ENCODE results near the gene MPHOSPH6. TPM values are rescaled to one million over a fixed set of nuclear protein-coding genes. Genes with fewer than 3 reads are reported as not detected.
"Not testable (repeated sequence)": the region's sequence is repeated elsewhere in the genome, so short reads cannot be mapped to it uniquely, and the experiment has no call there.

The MPHOSPH6 gene
- total RNA-seq (2014; rRNA removed; shearing (Covaris generic)), result 55.4 and 69.9 TPM in 2 replicates

GRCh38 chr16:82169861-82170845 lies at the start of gene MPHOSPH6:
MPHOSPH6 (minus strand) TSS chr16:82170224; CDS start chr16:82170175, 49 bp downstream.
- peaks cover 22% of the 10 kb centered on the region for H3K27me3 ChIP-seq (replicated peaks)
- peak; percentile 88 to 93 for DNase-seq (ENCODE audit: low read depth in 1 of 2, low spot score in 2 of 2)
- peaks cover 33% of the 10 kb centered on the region for H3K36me3 ChIP-seq
- peak within 1 kb of the TSS; percentile 62 for H3K27ac ChIP-seq
- peak within 1 kb of the TSS; percentile 71 for H3K4me3 ChIP-seq
- peaks cover 11% of the 10 kb centered on the region for H3K4me1 ChIP-seq (replicated peaks)
- H3K9me3 ChIP-seq (replicated peaks), result peaks cover 3% of the 10 kb centered on the region; the same call in 1 of the 2 replicates

GRCh38 chr16:82219298-82219697 lies 49.3 kb upstream of the MPHOSPH6 start:
- no peak for DNase-seq (ENCODE audit: low read depth in 1 of 2, low spot score in 2 of 2)
- Histone ChIP-seq H3K27ac (no peak overlapping the region), H3K9me3 (replicated peaks) (no peaks in the 10 kb centered on the region), H3K27me3 (replicated peaks) (peaks cover 3% of the 10 kb centered on the region; the same call in 1 of the 2 replicates), H3K36me3 (no peaks in the 10 kb centered on the region), H3K4me3 (no peak overlapping the region), H3K4me1 (replicated peaks) (no peaks in the 10 kb centered on the region)

- H3K9me3 ChIP-seq (replicated peaks); H3K36me3 ChIP-seq; DNase-seq (ENCODE audit: low read depth in 1 of 2, low spot score in 2 of 2); H3K4me3 ChIP-seq; H3K27me3 ChIP-seq (replicated peaks); H3K27ac ChIP-seq; H3K4me1 ChIP-seq (replicated peaks): not testable (repeated sequence)
Measured at GRCh38 chr16:82209314-82209713, 39.3 kb upstream of the MPHOSPH6 start.

DNA sequence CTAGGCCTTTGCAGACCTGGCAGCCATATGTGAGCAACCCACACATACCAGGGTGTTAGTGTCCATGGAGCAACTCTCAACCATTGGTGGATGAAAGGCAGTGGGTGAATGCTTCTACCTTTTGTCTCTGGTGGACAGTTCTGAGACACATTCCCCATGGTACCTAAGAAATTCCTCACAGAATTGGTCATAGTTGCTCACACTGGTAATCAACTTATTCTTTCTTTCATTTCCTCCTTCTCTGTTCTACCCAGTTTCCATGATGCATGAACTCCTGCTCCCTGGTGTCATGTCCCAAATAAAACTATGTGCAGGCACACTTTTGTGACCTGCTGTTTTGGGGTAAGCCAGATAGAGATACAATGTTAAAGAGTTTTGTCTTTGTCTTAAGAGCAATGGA lies 33.2 kb upstream of the MPHOSPH6 start:
- DNase-seq (ENCODE audit: low read depth in 1 of 2, low spot score in 2 of 2), result no peak
- H3K27me3 ChIP-seq (replicated peaks), result no peaks in the 10 kb centered on the region
- H3K4me3 ChIP-seq, result no peak overlapping the region
- no peak overlapping the region for H3K27ac ChIP-seq
- no peaks in the 10 kb centered on the region for H3K4me1 ChIP-seq (replicated peaks)
- no peaks in the 10 kb centered on the region for H3K36me3 ChIP-seq
- H3K9me3 ChIP-seq (replicated peaks), result no peaks in the 10 kb centered on the region

DNA sequence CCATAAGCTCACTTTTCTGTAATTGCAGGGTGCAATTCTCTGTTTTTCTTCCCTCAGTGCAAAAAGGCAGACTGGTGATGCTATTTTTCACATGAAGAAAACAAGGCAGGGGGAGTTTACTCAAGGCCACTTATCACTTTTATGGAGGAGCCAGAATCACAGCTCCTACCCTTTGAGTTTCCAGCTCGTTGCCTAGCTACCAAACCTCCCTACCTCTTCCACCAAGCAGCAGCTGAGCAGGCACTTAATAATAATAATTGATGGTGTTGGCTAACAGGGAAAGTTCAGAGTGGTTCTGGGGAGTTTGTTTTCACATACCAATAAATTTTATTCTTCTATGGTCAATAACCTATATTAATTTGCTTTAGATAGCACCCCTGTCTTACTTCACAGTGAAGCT lies 31.9 kb upstream of the MPHOSPH6 start:
- Histone ChIP-seq H3K27ac (no peak overlapping the region), H3K27me3 (replicated peaks) (no peaks in the 10 kb centered on the region), H3K9me3 (replicated peaks) (no peaks in the 10 kb centered on the region), H3K4me1 (replicated peaks) (no peaks in the 10 kb centered on the region), H3K4me3 (no peak overlapping the region), H3K36me3 (no peaks in the 10 kb centered on the region)
- no peak for DNase-seq (ENCODE audit: low read depth in 1 of 2, low spot score in 2 of 2)

- no peak for DNase-seq (ENCODE audit: low read depth in 1 of 2, low spot score in 2 of 2)
- no peaks in the 10 kb centered on the region for H3K27me3 ChIP-seq (replicated peaks)
- H3K9me3 ChIP-seq (replicated peaks), result no peaks in the 10 kb centered on the region
- H3K4me3 ChIP-seq, result no peak overlapping the region
- H3K27ac ChIP-seq, result no peak overlapping the region
- no peaks in the 10 kb centered on the region for H3K4me1 ChIP-seq (replicated peaks)
- no peaks in the 10 kb centered on the region for H3K36me3 ChIP-seq
Measured at GRCh38 chr16:82201351-82201750, 31.3 kb upstream of the MPHOSPH6 start.

DNA sequence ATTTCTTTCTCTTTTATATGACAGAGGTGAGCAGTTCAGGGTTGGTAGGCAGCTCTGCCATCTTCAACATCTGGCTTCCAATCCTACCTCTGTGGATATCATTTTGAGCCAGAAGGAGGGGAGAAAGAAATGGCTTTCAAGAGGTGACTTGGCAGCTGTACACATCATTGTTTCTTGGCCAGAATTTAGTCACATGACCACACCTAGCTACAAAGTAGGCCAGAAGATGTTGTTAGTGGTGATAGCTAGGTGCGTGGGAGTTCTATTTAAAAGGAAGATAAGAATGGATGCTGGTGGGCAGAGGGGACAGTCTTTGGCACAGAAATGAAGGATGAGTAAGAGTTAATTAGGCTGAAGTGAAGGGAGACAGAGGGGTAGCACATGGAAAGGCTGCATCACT lies 29.2 kb upstream of the MPHOSPH6 start:
- Histone ChIP-seq H3K4me3 (no peak overlapping the region), H3K27ac (no peak overlapping the region), H3K36me3 (no peaks in the 10 kb centered on the region), H3K27me3 (replicated peaks) (no peaks in the 10 kb centered on the region; the same call in 1 of the 2 replicates), H3K4me1 (replicated peaks) (no peaks in the 10 kb centered on the region), H3K9me3 (replicated peaks) (no peaks in the 10 kb centered on the region)
- DNase-seq (ENCODE audit: low read depth in 1 of 2, low spot score in 2 of 2), result no peak

- DNase-seq (ENCODE audit: low read depth in 1 of 2, low spot score in 2 of 2), result no peak
- H3K9me3 ChIP-seq (replicated peaks), result no peaks in the 10 kb centered on the region
Measured at GRCh38 chr16:82197540-82198240, 27.7 kb upstream of the MPHOSPH6 start.

GRCh38 chr16:82195917-82196494 lies 26.0 kb upstream of the MPHOSPH6 start:
- peaks cover 6% of the 10 kb centered on the region; the same call in 1 of the 2 replicates for H3K4me1 ChIP-seq (replicated peaks)
- H3K36me3 ChIP-seq, result no peaks in the 10 kb centered on the region
- DNase-seq (ENCODE audit: low read depth in 1 of 2, low spot score in 2 of 2), result no peak
- no peak overlapping the region for H3K27ac ChIP-seq
- no peak overlapping the region for H3K4me3 ChIP-seq
- peaks cover 7% of the 10 kb centered on the region; the same call in 1 of the 2 replicates for H3K27me3 ChIP-seq (replicated peaks)
- H3K9me3 ChIP-seq (replicated peaks), result no peaks in the 10 kb centered on the region

More at GRCh38 chr16:82197540-82198240, 27.7 kb upstream of the MPHOSPH6 start:
- Histone ChIP-seq H3K4me3 (no peak overlapping the region), H3K36me3 (no peaks in the 10 kb centered on the region), H3K27ac (no peak overlapping the region), H3K4me1 (replicated peaks) (peaks cover 4% of the 10 kb centered on the region; the same call in 1 of the 2 replicates), H3K27me3 (replicated peaks) (no peaks in the 10 kb centered on the region; the same call in 1 of the 2 replicates)

GRCh38 chr16:82194086-82194485 lies 24.1 kb upstream of the MPHOSPH6 start:
- Histone ChIP-seq H3K9me3 (replicated peaks) (no peaks in the 10 kb centered on the region), H3K27ac (no peak overlapping the region), H3K4me1 (replicated peaks) (peaks cover 6% of the 10 kb centered on the region; the same call in 1 of the 2 replicates), H3K4me3 (no peak overlapping the region), H3K27me3 (replicated peaks) (peaks cover 12% of the 10 kb centered on the region; the same call in 1 of the 2 replicates), H3K36me3 (no peaks in the 10 kb centered on the region)
- no peak for DNase-seq (ENCODE audit: low read depth in 1 of 2, low spot score in 2 of 2)

DNA sequence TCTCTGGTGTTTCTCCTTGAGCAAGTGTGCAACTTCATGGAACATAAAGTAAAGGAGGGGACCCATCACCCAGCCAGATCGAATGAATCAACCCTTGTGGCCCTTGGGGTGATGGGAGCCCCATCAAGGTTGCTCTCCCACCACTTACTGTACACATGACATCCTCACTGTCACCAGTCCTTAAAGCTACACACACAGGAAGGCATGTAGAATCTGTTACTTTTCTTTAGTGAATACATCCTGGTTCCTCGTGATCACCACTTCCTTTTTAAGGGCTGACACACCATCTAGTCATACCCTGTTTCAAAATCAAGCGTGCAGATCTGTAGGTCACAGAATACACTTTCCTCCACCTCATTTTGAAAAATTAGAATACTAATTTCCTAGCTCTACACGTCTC lies 22.6 kb upstream of the MPHOSPH6 start:
- Histone ChIP-seq H3K27me3 (replicated peaks) (peaks cover 12% of the 10 kb centered on the region; the same call in 1 of the 2 replicates), H3K4me1 (replicated peaks) (peaks cover 6% of the 10 kb centered on the region; the same call in 1 of the 2 replicates), H3K9me3 (replicated peaks) (no peaks in the 10 kb centered on the region), H3K27ac (no peak overlapping the region), H3K36me3 (no peaks in the 10 kb centered on the region), H3K4me3 (no peak overlapping the region)
- DNase-seq (ENCODE audit: low read depth in 1 of 2, low spot score in 2 of 2), result peak in 1 of 2 experiments; percentile 5

- Histone ChIP-seq H3K27ac (no peak overlapping the region), H3K27me3 (replicated peaks) (peaks cover 20% of the 10 kb centered on the region; the same call in 1 of the 2 replicates), H3K36me3 (no peaks in the 10 kb centered on the region), H3K4me3 (no peak overlapping the region), H3K4me1 (replicated peaks) (peaks cover 6% of the 10 kb centered on the region; the same call in 1 of the 2 replicates), H3K9me3 (replicated peaks) (no peaks in the 10 kb centered on the region)
- no peak for DNase-seq (ENCODE audit: low read depth in 1 of 2, low spot score in 2 of 2)
Measured at GRCh38 chr16:82190386-82190785, 20.4 kb upstream of the MPHOSPH6 start.

DNA sequence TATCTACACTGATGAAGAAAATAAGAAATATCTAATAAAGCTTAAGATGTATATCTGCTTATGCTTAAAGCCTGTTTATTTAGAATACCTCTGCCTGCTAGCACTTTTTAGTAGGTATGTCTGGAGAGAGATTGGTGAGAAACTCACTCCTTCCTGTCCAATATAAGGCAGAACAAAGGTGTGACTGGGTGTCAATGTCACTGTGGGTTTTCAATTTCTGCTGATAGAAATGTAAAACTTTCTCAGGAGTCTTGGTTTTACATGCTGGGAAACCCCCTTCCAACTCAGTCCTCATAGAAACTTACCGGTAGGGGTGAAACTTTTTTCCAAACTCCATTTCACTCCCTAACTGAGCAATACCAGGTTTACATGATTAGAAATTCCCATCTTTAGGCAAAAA lies 17.8 kb upstream of the MPHOSPH6 start:
- no peak overlapping the region for H3K4me3 ChIP-seq
- H3K9me3 ChIP-seq (replicated peaks), result no peaks in the 10 kb centered on the region
- no peaks in the 10 kb centered on the region for H3K36me3 ChIP-seq
- no peak for DNase-seq (ENCODE audit: low read depth in 1 of 2, low spot score in 2 of 2)
- H3K4me1 ChIP-seq (replicated peaks), result peaks cover 4% of the 10 kb centered on the region; the same call in 1 of the 2 replicates
- no peak overlapping the region for H3K27ac ChIP-seq
- peaks cover 29% of the 10 kb centered on the region for H3K27me3 ChIP-seq (replicated peaks)

Measured in SJSA1 (cell line).